Brain microvascular endothelial cell (primary cell): ENCODE data around the gene TEX54.

ENCODE experiments used
- DNase-seq: peaks from one replicate; pipeline ENCODE4 v3.0.0-alpha.2; 2020
- H3K27ac ChIP-seq: fragments of 250-450 bp; sonication (Bioruptor Pico); 2 replicates; pipeline ENCODE4 v1.5.1; 2020; ENCODE audit warnings: mild to moderate bottlenecking, moderate library complexity
- H3K27me3 ChIP-seq: fragments of 250-450 bp; sonication (Bioruptor Pico); replicated peaks from 2 replicates; pipeline ENCODE4 v1.5.1; 2020; ENCODE audit warnings: mild to moderate bottlenecking
- H3K36me3 ChIP-seq: fragments of 250-450 bp; sonication (Bioruptor Pico); replicated peaks from 2 replicates; pipeline ENCODE4 v1.5.1; 2020; ENCODE audit warnings: mild to moderate bottlenecking
- H3K4me3 ChIP-seq: 2 replicates; pipeline ENCODE4 v1.5.1; 2011; ENCODE audit warnings: low read depth, mild to moderate bottlenecking, control low read depth, low read length, moderate library complexity
- in situ Hi-C: cut with HindIII; loops from 2 replicates; pipeline ENCODE4 v1.10.0; 2017; ENCODE audit warnings: low sequenced_read_pairs, low pct_ligation_motif_present
- TF ChIP-seq, protein P1 (sequence below): IDR thresholded peaks from 2 replicates; pipeline ENCODE4 v1.5.1; 2011; ENCODE audit warnings: low read depth, mild to moderate bottlenecking, moderate library complexity, low read length, control low read depth, inconsistent platforms; ENCODE audit errors: missing control alignments

The TEX54 gene

DNA sequence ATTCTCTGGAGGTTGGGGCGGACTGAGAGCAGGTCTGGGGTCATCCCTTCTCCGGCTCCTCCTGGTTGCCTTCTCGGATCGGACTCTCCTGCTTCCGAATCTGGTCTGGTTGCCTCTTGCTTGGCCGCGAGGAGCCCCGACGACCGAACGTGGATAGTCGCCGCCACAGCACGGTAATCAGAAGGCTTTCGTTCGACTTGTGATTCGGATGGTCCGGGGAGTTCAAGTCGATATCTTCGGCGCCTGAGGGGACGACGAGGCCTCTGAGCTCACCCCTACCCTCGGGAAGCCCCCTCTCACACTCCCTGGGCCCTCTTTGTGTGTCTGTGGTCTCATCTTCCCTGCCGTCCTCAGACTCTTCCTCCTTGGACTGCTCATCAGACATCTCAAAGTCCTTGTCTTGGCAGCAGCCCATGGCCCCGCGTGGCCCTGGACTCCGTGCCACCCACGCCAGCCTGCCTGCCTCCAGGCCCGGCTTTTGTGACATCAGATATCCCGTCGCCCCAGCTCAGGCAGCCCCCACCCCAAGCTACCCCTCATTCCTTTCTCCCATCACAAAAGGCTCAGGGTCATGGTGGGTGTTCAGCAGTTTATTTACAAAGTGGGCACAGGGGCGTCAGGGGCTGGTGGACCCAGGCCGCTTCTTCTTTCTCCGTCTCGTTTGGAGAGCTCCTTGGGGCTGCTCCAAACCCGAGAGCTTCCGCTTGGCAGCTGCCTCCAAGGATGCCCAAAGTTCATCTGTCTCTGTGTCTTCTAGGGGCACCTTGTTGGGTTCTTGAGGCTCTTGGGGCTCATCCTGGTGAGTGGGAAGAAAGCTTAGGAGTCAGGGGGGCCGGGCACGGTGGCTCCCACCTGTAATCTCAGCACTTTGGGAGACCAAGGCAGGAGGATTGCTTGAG is at the start of gene TEX54:
Gene TEX54, minus strand, starts transcription at position 506 of the 899 bp plus-strand sequence.
- Histone ChIP-seq H3K36me3 (peaks cover 38% of the 10 kb centered on the region), H3K27me3 (no peaks in the 10 kb centered on the region), H3K4me3 (peak within 1 kb of the TSS; percentile 82), H3K27ac (peak within 1 kb of the TSS; percentile 98)
- in situ Hi-C loops = no loop called here
- TF ChIP-seq, protein P1, sequence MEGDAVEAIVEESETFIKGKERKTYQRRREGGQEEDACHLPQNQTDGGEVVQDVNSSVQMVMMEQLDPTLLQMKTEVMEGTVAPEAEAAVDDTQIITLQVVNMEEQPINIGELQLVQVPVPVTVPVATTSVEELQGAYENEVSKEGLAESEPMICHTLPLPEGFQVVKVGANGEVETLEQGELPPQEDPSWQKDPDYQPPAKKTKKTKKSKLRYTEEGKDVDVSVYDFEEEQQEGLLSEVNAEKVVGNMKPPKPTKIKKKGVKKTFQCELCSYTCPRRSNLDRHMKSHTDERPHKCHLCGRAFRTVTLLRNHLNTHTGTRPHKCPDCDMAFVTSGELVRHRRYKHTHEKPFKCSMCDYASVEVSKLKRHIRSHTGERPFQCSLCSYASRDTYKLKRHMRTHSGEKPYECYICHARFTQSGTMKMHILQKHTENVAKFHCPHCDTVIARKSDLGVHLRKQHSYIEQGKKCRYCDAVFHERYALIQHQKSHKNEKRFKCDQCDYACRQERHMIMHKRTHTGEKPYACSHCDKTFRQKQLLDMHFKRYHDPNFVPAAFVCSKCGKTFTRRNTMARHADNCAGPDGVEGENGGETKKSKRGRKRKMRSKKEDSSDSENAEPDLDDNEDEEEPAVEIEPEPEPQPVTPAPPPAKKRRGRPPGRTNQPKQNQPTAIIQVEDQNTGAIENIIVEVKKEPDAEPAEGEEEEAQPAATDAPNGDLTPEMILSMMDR = no peak
- DNase-seq = peak; percentile 17

DNA sequence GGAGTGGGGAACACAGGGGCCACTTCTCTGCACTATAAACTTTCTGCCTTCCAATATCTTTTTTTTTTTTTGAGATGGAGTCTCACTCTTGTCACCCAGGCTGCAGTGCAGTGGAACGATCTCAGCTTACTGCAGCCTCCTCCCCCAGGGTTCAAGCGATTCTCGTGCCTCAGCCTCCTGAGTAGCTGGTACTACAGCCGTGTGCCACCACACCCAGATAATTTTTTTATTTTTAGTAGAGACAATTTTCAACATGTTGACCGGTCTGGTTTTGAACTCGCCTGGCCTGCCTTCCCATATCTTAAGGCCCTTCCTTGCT is 49.7 kb upstream of the TEX54 start:
- H3K4me3 ChIP-seq = peak overlapping the region; percentile 100
- in situ Hi-C loops = no loop called here
- DNase-seq = no peak
- TF ChIP-seq, protein P1 = no peak
- H3K36me3 ChIP-seq = peaks cover 54% of the 10 kb centered on the region
- peak overlapping the region; percentile 97 for H3K27ac ChIP-seq
- H3K27me3 ChIP-seq = no peaks in the 10 kb centered on the region

DNA sequence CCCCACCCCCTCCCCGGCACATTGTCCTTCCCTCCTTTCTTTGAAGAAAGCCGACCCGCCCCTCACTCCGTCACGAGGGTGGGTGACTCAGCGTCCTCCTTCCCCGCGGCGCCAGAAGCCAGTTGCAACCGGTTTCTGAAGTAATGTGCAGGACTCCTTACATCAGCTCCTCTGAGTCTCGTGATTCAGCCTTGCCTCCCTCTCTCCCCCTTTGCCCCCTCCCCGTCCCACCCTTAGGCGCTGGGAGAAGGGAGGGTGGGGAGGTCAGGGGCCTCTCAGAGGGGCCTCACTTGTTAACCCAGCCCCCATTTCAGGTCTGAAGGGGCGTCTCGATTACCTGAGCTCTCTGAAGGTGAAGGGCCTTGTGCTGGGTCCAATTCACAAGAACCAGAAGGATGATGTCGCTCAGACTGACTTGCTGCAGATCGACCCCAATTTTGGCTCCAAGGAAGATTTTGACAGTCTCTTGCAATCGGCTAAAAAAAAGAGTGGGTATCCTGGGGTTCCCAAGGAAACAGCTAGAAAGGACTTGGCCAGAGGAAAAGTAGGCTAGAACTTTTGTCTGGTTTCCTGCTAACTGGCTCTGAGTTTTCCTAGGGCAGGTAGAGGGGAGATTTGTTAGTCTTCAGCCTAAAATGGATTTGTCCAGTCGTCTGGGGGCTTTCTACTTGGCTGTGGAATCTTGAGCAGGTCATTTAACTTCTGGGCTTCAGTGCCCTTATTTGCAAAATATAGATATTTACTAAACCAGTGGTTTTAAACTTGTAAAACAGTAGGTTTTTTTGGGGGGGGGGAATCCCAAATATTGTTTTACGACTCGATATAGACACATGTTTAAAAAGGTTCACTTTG is 49.2 kb upstream of the TEX54 start:
- TF ChIP-seq, protein P1 = no peak
- DNase-seq = peak; percentile 97
- peaks cover 48% of the 10 kb centered on the region for H3K36me3 ChIP-seq
- in situ Hi-C loops = no loop called here
- H3K27me3 ChIP-seq = no peaks in the 10 kb centered on the region
- peak overlapping the region; percentile 100 for H3K4me3 ChIP-seq
- H3K27ac ChIP-seq = peak overlapping the region; percentile 97

DNA sequence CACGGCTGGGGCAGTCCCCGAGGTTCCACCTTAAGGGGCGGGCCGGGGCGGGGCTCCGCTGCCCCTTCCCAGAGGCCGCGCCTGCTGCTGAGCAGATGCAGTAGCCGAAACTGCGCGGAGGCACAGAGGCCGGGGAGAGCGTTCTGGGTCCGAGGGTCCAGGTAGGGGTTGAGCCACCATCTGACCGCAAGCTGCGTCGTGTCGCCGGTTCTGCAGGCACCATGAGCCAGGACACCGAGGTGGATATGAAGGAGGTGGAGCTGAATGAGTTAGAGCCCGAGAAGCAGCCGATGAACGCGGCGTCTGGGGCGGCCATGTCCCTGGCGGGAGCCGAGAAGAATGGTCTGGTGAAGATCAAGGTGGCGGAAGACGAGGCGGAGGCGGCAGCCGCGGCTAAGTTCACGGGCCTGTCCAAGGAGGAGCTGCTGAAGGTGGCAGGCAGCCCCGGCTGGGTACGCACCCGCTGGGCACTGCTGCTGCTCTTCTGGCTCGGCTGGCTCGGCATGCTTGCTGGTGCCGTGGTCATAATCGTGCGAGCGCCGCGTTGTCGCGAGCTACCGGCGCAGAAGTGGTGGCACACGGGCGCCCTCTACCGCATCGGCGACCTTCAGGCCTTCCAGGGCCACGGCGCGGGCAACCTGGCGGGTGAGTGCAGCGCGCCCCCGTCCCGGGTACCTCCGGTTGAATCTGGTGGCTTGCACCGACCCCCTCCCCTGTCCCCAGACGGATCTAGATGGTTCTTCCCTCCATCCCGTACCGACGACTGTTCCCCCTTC is 48.4 kb upstream of the TEX54 start, which contains the start of gene SLC3A2:
Gene SLC3A2, plus strand, starts transcription at position 94 of the 776 bp plus-strand sequence. Its CDS starts 128 bp downstream, at position 222.
- peak within 1 kb of the TSS; percentile 100 for H3K4me3 ChIP-seq
- H3K36me3 ChIP-seq = peaks cover 42% of the 10 kb centered on the region
- DNase-seq = peak; percentile 76
- in situ Hi-C loops = no loop called here
- no peaks in the 10 kb centered on the region for H3K27me3 ChIP-seq
- TF ChIP-seq, protein P1 = peak; percentile 68
- peak within 1 kb of the TSS; percentile 97 for H3K27ac ChIP-seq

DNA sequence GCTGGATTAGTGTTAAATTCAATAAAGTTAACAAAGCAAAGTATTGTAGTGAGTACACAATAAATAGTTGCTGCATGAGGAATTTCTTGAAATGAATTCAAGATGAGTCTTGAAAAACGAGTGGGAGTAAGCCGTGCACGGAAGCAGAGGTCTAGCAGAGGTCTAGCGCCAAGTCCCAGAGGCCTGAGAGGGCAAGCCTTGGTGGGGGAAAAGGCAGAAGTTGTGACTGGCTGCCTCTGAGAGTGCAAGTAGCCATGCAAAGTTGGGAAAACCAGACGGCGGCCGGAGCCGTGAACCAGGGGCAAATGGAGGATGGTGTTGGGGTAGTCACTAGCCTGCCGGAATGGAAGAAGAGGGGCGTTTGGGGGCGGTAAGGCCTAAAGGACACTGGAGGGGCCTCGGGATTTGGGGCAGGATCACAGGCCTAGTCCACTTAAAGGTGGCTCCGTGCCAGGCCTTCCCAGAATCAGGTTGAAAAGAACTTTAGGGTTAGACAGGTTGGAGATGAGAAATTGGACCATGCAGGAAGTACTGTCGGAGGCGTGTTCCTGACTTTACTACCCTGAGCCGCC is 47.7 kb upstream of the TEX54 start:
- H3K36me3 ChIP-seq = peaks cover 35% of the 10 kb centered on the region
- peak overlapping the region; percentile 97 for H3K27ac ChIP-seq
- in situ Hi-C loops = no loop called here
- TF ChIP-seq, protein P1 = no peak
- peak; percentile 69 for DNase-seq
- peak overlapping the region; percentile 100 for H3K4me3 ChIP-seq
- no peaks in the 10 kb centered on the region for H3K27me3 ChIP-seq
